IMR-90 (cell line): ENCODE measurements around the gene KLHL6. TPM values are rescaled to one million over a fixed set of nuclear protein-coding genes. Genes with fewer than 3 reads are reported as not detected.
A peak's percentile ranks its signal among the peaks of the same experiment; 100 is the strongest.

ENCODE experiments used
- ATAC-seq: fragments of 200-7000 bp; cut with Tn5 transposase; 2 replicates; pipeline ENCODE4 v1.9.1; 2020; ENCODE audit warnings: low read depth, mild to moderate bottlenecking, moderate library complexity
- BruUV-seq: library from RNA; stranded (reverse); fragments of 400-500 nt; replicated peaks from 2 replicates; lab custom pipeline; 2021; lab: Mats Ljungman, UMichigan
- CTCF ChIA-PET: fragments of 300-600 bp; formaldehyde crosslinking; extraction: SDS; loops from one replicate; lab custom pipeline; 2021; ENCODE audit warnings: antibody characterized with exemption; lab: Yijun Ruan, JAX
- POLR2A ChIA-PET: fragments of 300-600 bp; sonication (Branson Sonifier 250); formaldehyde crosslinking; loops from one replicate; lab custom pipeline; 2022; ENCODE audit warnings: antibody characterized with exemption; ENCODE audit not compliant: unreplicated experiment; lab: Charles Lee
- DNase-seq: peaks from one replicate; pipeline ENCODE4 v3.0.0; 2013
- H2AFZ ChIP-seq: replicated peaks from 2 replicates; pipeline ENCODE3; 2013; ENCODE audit warnings: low read length, mild to moderate bottlenecking; ENCODE audit not compliant: poor library complexity
- H2AK5ac ChIP-seq: 2 replicates; pipeline ENCODE4 v1.6.1; 2013; ENCODE audit warnings: low read depth, low read length, inconsistent platforms
- H2AK9ac ChIP-seq: replicated peaks from 2 replicates; pipeline ENCODE3; 2013; ENCODE audit warnings: mild to moderate bottlenecking, low read depth, low read length, moderate library complexity; ENCODE audit not compliant: poor library complexity
- H2BK120ac ChIP-seq: 2 replicates; pipeline ENCODE4 v1.6.1; 2013; ENCODE audit warnings: low read depth, low read length, inconsistent platforms
- H2BK15ac ChIP-seq: 3 replicates; pipeline ENCODE4 v1.6.1; 2013; ENCODE audit warnings: low read depth, low read length, inconsistent platforms
- H2BK20ac ChIP-seq: 2 replicates; pipeline ENCODE4 v1.6.1; 2013; ENCODE audit warnings: low read depth, mild to moderate bottlenecking, inconsistent platforms, low read length, moderate library complexity
- H2BK5ac ChIP-seq: 2 replicates; pipeline ENCODE4 v1.6.1; 2013; ENCODE audit warnings: mild to moderate bottlenecking, low read depth, low read length, inconsistent platforms; ENCODE audit not compliant: poor library complexity, severe bottlenecking
- H3K14ac ChIP-seq: replicated peaks from 2 replicates; pipeline ENCODE4 v1.6.1; 2013; ENCODE audit warnings: low read depth, low read length, inconsistent platforms
- H3K18ac ChIP-seq: 2 replicates; pipeline ENCODE4 v1.6.1; 2013; ENCODE audit warnings: low read depth, low read length, control low read depth
- H3K23ac ChIP-seq: 2 replicates; pipeline ENCODE4 v1.6.1; 2013; ENCODE audit warnings: low read depth, low read length, inconsistent platforms
- H3K27ac ChIP-seq: 2 replicates; pipeline ENCODE4 v1.5.1; 2013; ENCODE audit warnings: mild to moderate bottlenecking, control low read depth, low read length; ENCODE audit not compliant: insufficient read depth
- H3K27me3 ChIP-seq: 2 replicates; pipeline ENCODE4 v1.6.1; 2013; ENCODE audit warnings: low read length; ENCODE audit not compliant: control insufficient read depth, insufficient read depth
- H3K36me3 ChIP-seq: 2 replicates; pipeline ENCODE4 v1.6.1; 2013; ENCODE audit warnings: low read length, mixed read lengths; ENCODE audit not compliant: control insufficient read depth, insufficient read depth
- H3K4ac ChIP-seq: 2 replicates; pipeline ENCODE4 v1.6.1; 2013; ENCODE audit warnings: low read depth, low read length, inconsistent platforms
- H3K4me1 ChIP-seq: 2 replicates; pipeline ENCODE4 v1.6.1; 2013; ENCODE audit warnings: low read length, mixed read lengths; ENCODE audit not compliant: control insufficient read depth, insufficient read depth
- H3K4me2 ChIP-seq: 2 replicates; pipeline ENCODE4 v1.6.1; 2013; ENCODE audit warnings: low read depth, mild to moderate bottlenecking, control low read depth, low read length, moderate library complexity
- H3K4me3 ChIP-seq: 2 replicates; pipeline ENCODE4 v1.5.1; 2013; ENCODE audit warnings: low read depth, mild to moderate bottlenecking, control low read depth, low read length, moderate library complexity; ENCODE audit not compliant: insufficient read depth
- H3K56ac ChIP-seq: 2 replicates; pipeline ENCODE4 v1.6.1; 2013; ENCODE audit warnings: low read length, inconsistent platforms; ENCODE audit not compliant: insufficient read depth; ENCODE audit errors: extremely low read depth
- H3K79me1 ChIP-seq, 2 experiments: 2 replicates each; pipeline ENCODE4 v1.6.1; 2013; ENCODE audit warnings: low read length in 2 of 2, inconsistent platforms in 1 of 2, low read depth in 1 of 2
- H3K9ac ChIP-seq: 2 replicates; pipeline ENCODE4 v1.6.1; 2013; ENCODE audit warnings: low read depth, low read length, control low read depth
- H3K9me1 ChIP-seq: 2 replicates; pipeline ENCODE4 v1.6.1; 2013; ENCODE audit warnings: low read length, inconsistent platforms; ENCODE audit not compliant: insufficient read depth
- H3K9me3 ChIP-seq: 2 replicates; pipeline ENCODE4 v1.6.1; 2013; ENCODE audit warnings: low read length; ENCODE audit not compliant: control insufficient read depth, insufficient read depth
- H4K20me1 ChIP-seq: 2 replicates; pipeline ENCODE4 v1.6.1; 2013; ENCODE audit warnings: low read length, inconsistent platforms; ENCODE audit not compliant: insufficient read depth
- H4K5ac ChIP-seq: 2 replicates; pipeline ENCODE4 v1.6.1; 2013; ENCODE audit warnings: mild to moderate bottlenecking, low read depth, low read length, control low read depth
- H4K8ac ChIP-seq, 2 experiments: 2 replicates each; pipeline ENCODE4 v1.6.1; 2013; ENCODE audit warnings: low read depth in 2 of 2, low read length in 2 of 2, control low read depth in 1 of 2, inconsistent platforms in 1 of 2
- H4K91ac ChIP-seq: 2 replicates; pipeline ENCODE4 v1.6.1; 2013; ENCODE audit warnings: low read depth, low read length, inconsistent platforms; ENCODE audit not compliant: insufficient read depth
- BHLHE40 ChIP-seq: fragments of 150-350 bp; IDR thresholded peaks from 2 replicates; pipeline ENCODE4 v1.6.1; 2016; ENCODE audit warnings: mild to moderate bottlenecking, low read depth, low read length
- CEBPB ChIP-seq: IDR thresholded peaks from 2 replicates; pipeline ENCODE4 v1.6.1; 2012; ENCODE audit warnings: low read depth, low read length, improper control_type of control experiment
- CHD1 ChIP-seq: IDR thresholded peaks from 2 replicates; pipeline ENCODE4 v1.6.1; 2012; ENCODE audit warnings: low read depth, low read length, improper control_type of control experiment
- CTCF ChIP-seq: conservative IDR thresholded peaks from 2 replicates; pipeline ENCODE4 v1.5.1; 2012; ENCODE audit warnings: mild to moderate bottlenecking, low read depth, low read length, improper control_type of control experiment
- ELK1 ChIP-seq: fragments of 150-350 bp; IDR thresholded peaks from 2 replicates; pipeline ENCODE4 v1.6.1; 2016; ENCODE audit warnings: low read depth, mild to moderate bottlenecking, low read length, moderate library complexity, borderline replicate concordance
- FOS ChIP-seq: fragments of 150-350 bp; IDR thresholded peaks from 2 replicates; pipeline ENCODE4 v1.6.1; 2016; ENCODE audit warnings: low read depth, low read length
- MAFK ChIP-seq: IDR thresholded peaks from 2 replicates; pipeline ENCODE4 v1.6.1; 2012; ENCODE audit warnings: low read depth, low read length, improper control_type of control experiment
- MAZ ChIP-seq: IDR thresholded peaks from 2 replicates; pipeline ENCODE4 v1.6.1; 2012; ENCODE audit warnings: low read depth, mild to moderate bottlenecking, low read length, improper control_type of control experiment, moderate library complexity, borderline replicate concordance
- NFE2L2 ChIP-seq: fragments of 150-350 bp; IDR thresholded peaks from 2 replicates; pipeline ENCODE4 v1.6.1; 2016; ENCODE audit warnings: low read depth, mild to moderate bottlenecking, low read length
- POLR2A ChIP-seq: IDR thresholded peaks from 2 replicates; pipeline ENCODE4 v1.6.1; 2012; ENCODE audit warnings: mild to moderate bottlenecking, low read depth, low read length
- RAD21 ChIP-seq: IDR thresholded peaks from 2 replicates; pipeline ENCODE4 v1.6.1; 2012; ENCODE audit warnings: low read length, improper control_type of control experiment
- RFX5 ChIP-seq: IDR thresholded peaks from 2 replicates; pipeline ENCODE4 v1.8.0; 2012; ENCODE audit warnings: low read depth, mild to moderate bottlenecking, low read length, moderate library complexity
- SMC3 ChIP-seq: fragments of 150-350 bp; IDR thresholded peaks from 2 replicates; pipeline ENCODE4 v1.6.1; 2016; ENCODE audit warnings: low read depth, mild to moderate bottlenecking, antibody characterized with exemption, low read length, moderate library complexity
- WGBS, 2 experiments: methylation state at CpG; one replicate each; pipeline versions ENCODE4 v1.1.5 to v1.1.7; 2013; ENCODE audit warnings: missing lambda C conversion rate in 2 of 2; ENCODE audit not compliant: insufficient read length in 1 of 2; ENCODE audit errors: extremely low coverage in 2 of 2; 5-methylcytosine and 5-hydroxymethylcytosine counted together
- dilution Hi-C: fragments of 300-500 bp; cut with HindIII; formaldehyde crosslinking; loops from one replicate; pipeline ENCODE4 v1.14.3; 2018; ENCODE audit warnings: low sequenced_read_pairs; ENCODE audit not compliant: unreplicated experiment
- in situ Hi-C: fragments of 300-500 bp; cut with MboI; formaldehyde crosslinking; loops from 3 replicates; pipeline ENCODE4 v1.14.3; 2019; ENCODE audit warnings: low sequenced_read_pairs, inconsistent platforms, mixed read lengths
- intact Hi-C: fragments of 100-400 bp; cut with micrococcal nuclease; formaldehyde crosslinking; loops from 2 replicates; pipeline ENCODE4 v1.10.0; 2022
- polyA plus RNA-seq, 3 experiments: library from polyadenylated mRNA; depleted of rRNA; stranded (reverse); fragments of >200 nt; gene quantifications; 2 replicates each; pipeline ENCODE4 v1.2.3, GENCODE V29; 2012; ENCODE audit warnings: low replicate concordance in 1 of 3
- total RNA-seq: library from RNA; depleted of rRNA; stranded (reverse); fragments of >200 nt; gene quantifications from 2 replicates; pipeline ENCODE4 v1.2.3, GENCODE V29; 2012
- TF ChIP-seq, protein P1 (sequence below): fragments of 150-350 bp; IDR thresholded peaks from 2 replicates; pipeline ENCODE4 v1.6.1; 2017; ENCODE audit warnings: mild to moderate bottlenecking, antibody characterized with exemption, low read length, low read depth

Gene KLHL6
- total and polyA plus RNA-seq, 2 of the 4 experiments (the other 2 are of a cell fraction): not detected

GRCh38 chr3:183491109-183491922, 64.2 kb downstream of the KLHL6 start:
- Histone ChIP-seq H2BK120ac (no peak overlapping the region), H3K9me1 (no peaks in the 10 kb centered on the region), H3K27me3 (peaks cover 18% of the 10 kb centered on the region), H3K27ac (no peak overlapping the region), H4K8ac (no peak overlapping the region), H3K4ac (no peak overlapping the region), H4K20me1 (no peaks in the 10 kb centered on the region), H2AK5ac (no peak overlapping the region), H3K56ac (no peak overlapping the region), H3K9me3 (no peaks in the 10 kb centered on the region), H2AK9ac (no peak overlapping the region), H3K9ac (no peak overlapping the region), H2BK15ac (no peak overlapping the region), H4K91ac (no peak overlapping the region), H3K36me3 (no peaks in the 10 kb centered on the region), H3K79me1 (no peaks in the 10 kb centered on the region), H4K5ac (no peak overlapping the region), H2BK20ac (no peak overlapping the region), H3K4me2 (no peak overlapping the region), H3K18ac (no peak overlapping the region), H3K4me3 (no peak overlapping the region), H3K14ac (no peak overlapping the region), H2AFZ (peak overlapping the region; percentile 37), H3K23ac (no peak overlapping the region), H2BK5ac (no peak overlapping the region), H3K4me1 (peaks cover 5% of the 10 kb centered on the region)
- no peak for DNase-seq
- intact Hi-C loops (no loop called here), dilution Hi-C loops (no loop called here), in situ Hi-C loops (no loop called here)
- no peak for ATAC-seq
- POLR2A ChIA-PET: no interaction called here
- WGBS, 2 experiments: 89% methylated on average over 13 of the region's 23 CpGs; no CpG with 5 or more reads in 1 of the 2 experiments
- BruUV-seq: no TSS peak
- no peak for TF ChIP-seq SMC3
- TF ChIP-seq CTCF: no peak
- TF ChIP-seq, protein P1, sequence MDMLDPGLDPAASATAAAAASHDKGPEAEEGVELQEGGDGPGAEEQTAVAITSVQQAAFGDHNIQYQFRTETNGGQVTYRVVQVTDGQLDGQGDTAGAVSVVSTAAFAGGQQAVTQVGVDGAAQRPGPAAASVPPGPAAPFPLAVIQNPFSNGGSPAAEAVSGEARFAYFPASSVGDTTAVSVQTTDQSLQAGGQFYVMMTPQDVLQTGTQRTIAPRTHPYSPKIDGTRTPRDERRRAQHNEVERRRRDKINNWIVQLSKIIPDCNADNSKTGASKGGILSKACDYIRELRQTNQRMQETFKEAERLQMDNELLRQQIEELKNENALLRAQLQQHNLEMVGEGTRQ: no peak
- TF ChIP-seq FOS: no peak
- TF ChIP-seq RAD21: no peak
- TF ChIP-seq MAZ: no peak
- TF ChIP-seq POLR2A: no peak
- no peak for TF ChIP-seq RFX5
- TF ChIP-seq NFE2L2: no peak
- no peak for TF ChIP-seq MAFK
- no peak for TF ChIP-seq BHLHE40
- TF ChIP-seq ELK1: no peak
- TF ChIP-seq CEBPB: no peak
- TF ChIP-seq CHD1: no peak
- CTCF ChIA-PET: no interaction called here
